Testis (tissue), 2 donors: Measurements from ENCODE around the gene DNAH17.

Source experiments
- POLR2A ChIP-seq: fragments of 450-650 bp; IDR thresholded peaks from one replicate; pipeline ENCODE4 v1.6.1; 2017; ENCODE audit warnings: antibody characterized with exemption, mild to moderate bottlenecking, moderate library complexity
- TF ChIP-seq, protein P1 (sequence below), 3 experiments: fragments of 450-650 bp in 2 of 3; fragments of 200-600 bp in 1 of 3; sonication (generic) in 1 of 3; IDR thresholded peaks; one replicate each; pipeline ENCODE4 v1.5.1; 2016 to 2019; ENCODE audit warnings: antibody characterized with exemption in 3 of 3, mild to moderate bottlenecking in 2 of 3, moderate library complexity in 1 of 3

DNA sequence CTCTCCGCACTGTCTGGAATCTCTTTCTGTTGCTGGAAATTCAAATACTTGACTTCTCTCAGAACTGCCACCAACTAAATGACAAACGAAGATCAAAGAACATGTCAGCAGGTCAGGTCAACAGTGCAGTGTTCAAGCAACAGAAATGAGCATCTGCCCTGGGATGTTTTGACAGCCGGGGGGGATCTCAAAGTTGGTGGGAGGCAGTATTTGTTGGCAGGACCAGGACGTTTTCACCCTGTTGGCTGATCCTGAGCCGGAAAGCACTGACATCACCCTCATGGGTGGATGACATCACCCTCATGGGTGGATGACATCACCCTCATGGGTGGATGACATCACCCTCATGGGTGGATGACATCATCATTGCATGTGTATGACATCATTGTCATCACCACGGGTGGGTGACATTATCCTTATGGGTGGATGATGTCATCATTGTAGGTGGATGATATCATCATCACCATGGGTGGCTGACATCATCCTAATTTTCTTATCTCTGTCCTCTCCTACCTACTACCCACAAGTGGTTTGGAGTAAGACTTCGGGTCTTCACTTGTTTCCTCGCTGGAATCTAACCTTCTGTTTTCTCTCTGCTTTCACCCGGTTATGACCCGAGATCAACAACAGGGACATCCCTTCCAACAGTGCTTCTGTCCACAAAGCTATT, 18.9 kb downstream of the DNAH17 start:
- TF ChIP-seq, protein P1, sequence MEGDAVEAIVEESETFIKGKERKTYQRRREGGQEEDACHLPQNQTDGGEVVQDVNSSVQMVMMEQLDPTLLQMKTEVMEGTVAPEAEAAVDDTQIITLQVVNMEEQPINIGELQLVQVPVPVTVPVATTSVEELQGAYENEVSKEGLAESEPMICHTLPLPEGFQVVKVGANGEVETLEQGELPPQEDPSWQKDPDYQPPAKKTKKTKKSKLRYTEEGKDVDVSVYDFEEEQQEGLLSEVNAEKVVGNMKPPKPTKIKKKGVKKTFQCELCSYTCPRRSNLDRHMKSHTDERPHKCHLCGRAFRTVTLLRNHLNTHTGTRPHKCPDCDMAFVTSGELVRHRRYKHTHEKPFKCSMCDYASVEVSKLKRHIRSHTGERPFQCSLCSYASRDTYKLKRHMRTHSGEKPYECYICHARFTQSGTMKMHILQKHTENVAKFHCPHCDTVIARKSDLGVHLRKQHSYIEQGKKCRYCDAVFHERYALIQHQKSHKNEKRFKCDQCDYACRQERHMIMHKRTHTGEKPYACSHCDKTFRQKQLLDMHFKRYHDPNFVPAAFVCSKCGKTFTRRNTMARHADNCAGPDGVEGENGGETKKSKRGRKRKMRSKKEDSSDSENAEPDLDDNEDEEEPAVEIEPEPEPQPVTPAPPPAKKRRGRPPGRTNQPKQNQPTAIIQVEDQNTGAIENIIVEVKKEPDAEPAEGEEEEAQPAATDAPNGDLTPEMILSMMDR (IDR thresholded peaks at IDR 0.05): no peak
- no peak for TF ChIP-seq POLR2A
